A673 (cell line): ENCODE data around the gene CDK19.

Source experiments
- CTCF ChIP-seq: fragments of 300-800, 200-600 bp; sonication (generic); conservative IDR thresholded peaks from 2 replicates; pipeline ENCODE4 v1.5.1; 2017; ENCODE audit warnings: low read depth, mild to moderate bottlenecking, antibody characterized with exemption, low read length, moderate library complexity, mixed read lengths
- EZH2 ChIP-seq: fragments of 200-600 bp; sonication (generic); IDR thresholded peaks from 2 replicates; pipeline ENCODE4 v1.6.1; 2017; ENCODE audit warnings: borderline replicate concordance, low read depth, mild to moderate bottlenecking, mixed read lengths, antibody characterized with exemption, low read length; ENCODE audit not compliant: poor library complexity, severe bottlenecking

GRCh38 chr6:110563711-110564110 is 251.6 kb downstream of the CDK19 start:
- TF ChIP-seq EZH2 = no peak
- no peak for TF ChIP-seq CTCF
